Stimulated activated CD4-positive, alpha-beta T cell treated with anti-CD3 and anti-CD28 coated beads, Interleukin-12 subunit alpha, Interleukin-12 subunit beta, amount 100 ng/mL, for 4 hours (primary cell): Measurements from ENCODE around the gene ICAM2.
A peak's percentile ranks its signal among the peaks of the same experiment; 100 is the strongest.
"Not testable (repeated sequence)": the region's sequence is repeated elsewhere in the genome, so short reads cannot be mapped to it uniquely, and the experiment has no call there.

Experiments used
- DNase-seq: peaks from one replicate; pipeline ENCODE4 v3.0.0-alpha.2; 2020

ICAM2 gene

DNA sequence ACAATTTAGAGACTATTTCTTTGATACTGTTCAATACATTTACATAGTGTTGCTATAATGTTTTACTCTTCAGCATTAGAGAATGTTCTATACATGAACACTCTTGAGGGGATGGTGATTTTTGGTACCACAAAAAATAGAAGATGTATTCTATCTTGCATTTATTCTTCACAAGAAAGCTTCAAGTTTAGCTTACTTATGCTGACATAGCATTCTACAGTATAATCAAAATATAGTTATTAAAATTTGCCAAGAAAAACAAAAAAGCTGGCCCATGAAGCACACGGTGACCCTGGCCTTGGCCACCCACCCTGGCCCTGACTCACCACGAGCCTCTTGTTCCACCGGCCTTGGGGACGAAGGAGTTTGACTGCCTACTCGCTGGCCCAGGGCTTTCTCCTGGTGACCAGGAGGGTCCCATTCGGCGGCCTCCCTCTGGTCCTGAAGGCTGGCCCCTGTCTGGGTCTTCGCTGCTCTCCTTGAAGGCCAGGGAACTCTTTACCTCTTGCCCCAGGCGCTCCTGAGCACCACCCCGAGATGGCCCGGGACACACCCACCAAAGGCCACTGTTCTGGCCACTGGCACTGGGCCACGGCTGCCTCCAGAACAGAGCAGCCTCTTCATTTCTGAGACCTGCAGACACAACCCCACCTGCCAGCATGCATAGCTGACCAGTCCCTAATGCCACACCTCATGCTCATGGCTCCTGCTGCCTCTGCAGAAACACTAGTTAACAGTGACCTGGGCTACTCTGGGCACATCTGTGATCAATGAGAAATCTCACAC, 22.5 kb upstream of the ICAM2 start:
- no peak for DNase-seq

- DNase-seq, result no peak
Measured at GRCh38 chr17:64041912-64042311, 21.5 kb upstream of the ICAM2 start.

DNA sequence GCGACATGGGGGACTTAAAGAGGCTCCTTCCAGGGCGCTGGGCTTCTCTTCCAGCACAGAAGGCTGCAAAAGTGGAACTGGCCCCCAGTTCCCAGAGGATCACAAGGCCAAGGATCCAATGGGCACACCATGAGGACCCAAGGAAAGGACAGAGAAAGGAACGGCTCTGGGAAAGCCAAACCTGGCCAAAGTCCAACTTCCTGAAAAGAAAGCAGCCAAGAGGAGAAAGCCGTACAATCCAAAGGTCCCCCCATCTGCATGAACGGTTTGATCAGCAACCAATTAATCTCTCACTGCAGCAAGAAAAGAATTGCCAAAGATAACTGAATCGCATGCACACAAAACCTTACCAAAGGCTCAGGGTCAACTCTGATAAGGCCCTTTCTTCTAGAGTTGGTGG, 19.8 kb upstream of the ICAM2 start:
- no peak for DNase-seq

DNA sequence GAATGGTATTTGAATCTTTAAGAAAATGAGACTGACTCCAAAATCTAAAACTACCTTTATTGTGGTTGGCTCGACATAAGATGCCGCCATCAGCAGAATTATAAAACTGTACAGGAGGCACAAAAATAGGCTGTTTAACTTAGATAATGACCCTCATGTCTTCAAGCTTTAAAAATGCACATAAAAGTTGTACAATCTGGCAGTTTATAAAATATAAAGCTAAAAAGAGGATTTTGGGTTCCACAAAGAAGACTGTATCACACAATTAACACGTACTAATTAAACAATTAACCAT, 18.6 kb upstream of the ICAM2 start:
- DNase-seq, result no peak

DNA sequence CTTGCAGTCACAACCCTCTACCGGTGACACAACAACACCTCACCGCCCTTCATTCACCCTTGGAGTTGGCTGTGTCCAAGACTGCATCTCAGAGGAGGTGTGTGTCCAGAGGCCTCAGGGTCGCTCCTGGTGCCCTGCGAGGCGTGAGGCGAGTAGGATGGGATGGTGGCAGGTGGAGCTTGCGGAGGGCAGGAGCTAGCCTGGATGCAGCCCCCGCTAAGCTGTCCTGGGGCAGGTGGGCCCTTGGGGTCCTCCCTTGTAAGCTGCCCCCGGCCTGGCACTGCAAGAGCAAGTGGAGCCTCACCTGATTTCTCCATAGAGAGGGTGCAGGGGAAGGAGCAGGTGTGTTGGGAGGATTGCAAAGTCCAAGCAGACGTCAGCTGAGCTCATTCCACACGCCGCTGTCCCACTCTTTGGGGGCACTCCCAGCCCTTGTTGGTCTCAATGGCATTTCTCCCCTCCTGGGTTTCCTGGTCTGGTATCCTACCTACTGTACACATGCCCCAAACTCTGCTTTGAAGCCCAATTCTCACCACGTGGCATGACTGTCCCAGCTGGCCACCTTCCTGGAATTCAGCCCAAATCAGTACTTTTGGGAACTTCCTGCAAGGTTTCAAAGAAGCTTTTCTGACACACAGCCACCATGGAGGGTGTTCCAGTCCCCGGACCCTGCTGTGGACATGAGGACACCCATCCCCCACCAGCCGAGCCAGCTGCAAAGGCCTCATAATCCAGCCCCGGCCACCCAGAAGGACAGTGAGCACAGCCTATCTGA, 18.1 kb upstream of the ICAM2 start:
- DNase-seq, result no peak

DNA sequence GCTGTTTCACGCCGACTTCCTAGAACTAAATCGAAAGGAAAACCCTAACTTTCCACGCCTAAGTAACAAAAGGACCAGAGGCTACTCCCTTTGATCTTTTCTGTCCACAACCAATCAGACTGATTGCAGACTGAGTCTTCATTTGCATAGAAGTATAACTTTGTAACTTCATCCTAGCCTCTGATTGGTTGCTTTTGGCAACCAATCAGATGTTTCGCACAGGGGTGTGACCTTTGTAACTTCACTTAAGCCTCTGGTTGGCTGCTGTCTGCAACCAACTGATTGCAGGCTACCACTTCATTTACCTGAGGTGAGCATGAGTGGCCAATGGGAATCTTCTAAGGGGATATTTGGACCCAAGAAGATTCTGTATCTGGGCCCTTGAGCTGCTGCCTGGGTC, 17.4 kb upstream of the ICAM2 start:
- no peak for DNase-seq

DNA sequence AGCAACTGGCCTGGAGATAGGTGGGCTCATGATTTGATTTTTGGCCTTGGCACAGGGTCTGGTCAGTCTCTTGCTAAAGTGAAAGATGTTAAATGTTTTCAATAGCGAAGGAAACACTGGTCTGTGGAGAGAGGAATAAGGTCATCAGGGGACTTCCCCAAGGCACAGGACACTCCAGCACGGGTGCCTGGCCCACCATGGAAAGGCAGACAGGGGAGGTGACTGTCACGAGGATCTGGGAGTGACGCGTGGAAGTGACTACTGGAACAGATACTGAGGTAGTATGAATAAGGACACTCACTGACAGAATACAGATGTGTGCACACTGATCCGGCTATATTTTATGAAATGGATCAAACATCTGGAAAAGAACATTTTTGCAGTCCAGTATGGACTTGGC, 16.7 kb upstream of the ICAM2 start:
- DNase-seq, result no peak

DNA sequence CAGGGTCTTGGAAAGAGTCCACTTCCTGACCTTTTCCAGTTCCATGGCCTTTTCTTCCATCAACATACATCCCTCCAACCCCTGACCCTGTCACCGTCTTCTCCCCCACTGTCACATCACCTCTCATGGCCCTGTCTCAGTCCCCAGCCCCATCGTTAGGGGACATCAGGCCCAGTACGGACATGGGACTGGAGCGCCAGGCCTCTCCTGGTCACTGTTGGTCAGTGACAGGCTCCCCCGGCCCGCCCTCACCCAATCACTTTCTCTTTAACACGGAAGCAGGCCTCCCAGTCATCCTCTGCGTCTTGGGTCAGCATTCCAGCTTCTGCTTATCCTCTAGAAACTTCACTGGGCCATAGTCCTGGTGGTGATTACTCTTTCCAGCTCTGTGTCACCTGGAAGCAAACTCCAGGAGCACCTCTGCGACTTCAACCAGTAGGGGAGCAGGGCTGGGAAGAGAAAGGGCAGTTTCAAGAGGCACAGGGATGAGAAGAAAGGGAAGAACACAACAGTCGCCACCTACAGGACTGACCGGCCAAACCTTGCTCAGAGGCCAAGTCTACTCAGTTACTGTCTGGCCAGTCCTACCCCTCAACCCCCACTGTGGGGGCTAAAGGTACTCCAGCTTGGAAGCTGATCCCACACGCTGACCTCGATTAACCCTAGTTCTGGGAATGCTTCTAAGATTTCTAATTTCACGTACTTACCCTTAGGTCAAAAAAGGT, 15.9 kb upstream of the ICAM2 start:
- DNase-seq, result no peak

GRCh38 chr17:64032081-64032480, 11.6 kb upstream of the ICAM2 start:
- DNase-seq, result no peak

- DNase-seq, result peak; percentile 61
Measured at GRCh38 chr17:64028874-64029464, 8.5 kb upstream of the ICAM2 start.

- peak; percentile 79 for DNase-seq
Measured at GRCh38 chr17:64025732-64026294, 5.4 kb upstream of the ICAM2 start.

DNA sequence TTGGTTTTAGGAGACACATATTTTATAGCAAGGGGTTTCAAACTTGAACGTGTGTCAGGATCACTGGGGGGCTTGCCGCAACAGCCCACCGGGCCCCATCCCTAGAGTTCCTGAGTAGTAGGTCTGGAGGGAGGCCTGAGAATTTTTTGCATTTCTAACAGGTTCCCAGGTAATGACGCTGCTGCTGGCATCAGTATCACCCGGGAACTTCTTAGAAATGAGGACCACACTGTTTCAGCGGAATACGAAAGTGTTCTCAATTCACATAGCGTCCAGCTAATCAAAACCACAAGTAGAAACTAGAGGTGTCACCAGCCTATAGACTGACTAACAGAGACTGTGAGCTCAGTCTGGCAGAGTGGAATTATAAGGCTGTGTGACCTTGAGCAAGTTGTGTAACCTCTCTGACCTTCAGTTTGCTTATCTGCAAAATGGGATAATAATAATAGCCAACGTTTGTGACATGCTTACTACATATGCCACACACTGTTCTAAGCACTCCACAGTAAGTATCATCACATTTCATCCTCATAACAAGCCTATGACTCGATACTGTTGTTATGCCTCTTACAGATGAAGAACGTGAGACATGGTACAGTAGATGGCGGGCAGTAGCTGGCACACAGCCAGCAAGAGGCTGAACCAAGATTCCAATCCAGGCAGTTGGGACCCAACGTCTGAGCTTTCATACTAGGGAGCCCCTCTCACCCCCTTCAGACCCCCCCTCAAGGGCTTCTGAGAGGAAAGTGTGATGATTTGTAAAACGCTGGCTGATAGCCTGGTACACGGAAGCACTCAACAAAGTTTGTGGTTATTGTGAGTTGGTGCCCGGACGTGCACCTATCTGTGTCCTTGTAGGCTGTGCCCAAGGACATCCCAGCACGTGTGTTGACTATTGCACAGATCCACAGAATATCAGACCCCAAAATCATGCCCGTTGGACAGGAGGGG, 4.6 kb upstream of the ICAM2 start:
- DNase-seq, result peak; percentile 22

DNA sequence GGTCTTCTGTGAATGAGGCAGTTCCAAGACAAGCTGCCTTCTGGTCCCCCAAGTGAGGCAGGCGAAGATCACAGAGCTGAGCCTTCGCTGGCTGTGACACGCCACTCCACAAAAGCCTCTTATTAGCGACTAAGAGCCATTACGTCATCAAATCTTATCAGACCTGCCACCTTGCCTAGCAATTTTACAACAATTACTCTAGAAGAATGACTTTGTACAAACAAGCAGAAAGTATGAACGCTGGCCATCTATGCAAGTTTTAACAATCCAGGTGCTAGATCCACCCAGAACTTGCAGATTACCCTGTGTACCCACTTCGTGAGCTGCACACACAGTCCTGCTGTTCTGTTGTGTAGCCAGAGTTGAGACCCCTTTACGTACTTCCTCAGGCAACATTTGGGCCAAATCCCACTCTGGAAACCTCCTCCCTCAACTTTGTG, 3.8 kb upstream of the ICAM2 start:
- DNase-seq, result no peak

GRCh38 chr17:64022611-64023063, 2.2 kb upstream of the ICAM2 start:
- no peak for DNase-seq

GRCh38 chr17:64019551-64019961, 877 bp downstream of the ICAM2 start:
- not testable (repeated sequence) for DNase-seq

GRCh38 chr17:64017381-64017980, 3.0 kb downstream of the ICAM2 start:
- no peak for DNase-seq

GRCh38 chr17:64016974-64017373, 3.5 kb downstream of the ICAM2 start:
- DNase-seq, result no peak

GRCh38 chr17:64016231-64016784, 4.1 kb downstream of the ICAM2 start:
- DNase-seq, result no peak

- no peak for DNase-seq
Measured at GRCh38 chr17:64015447-64015846, 5.0 kb downstream of the ICAM2 start.

GRCh38 chr17:64009571-64010402, 10.6 kb downstream of the ICAM2 start:
- DNase-seq, result no peak
